Neural progenitor cell (in vitro differentiated cells): ENCODE results near the gene KCNK17. TPM values are rescaled to one million over a fixed set of nuclear protein-coding genes. Genes with fewer than 3 reads are reported as not detected.

Experiments used
- DNase-seq: peaks from one replicate; pipeline ENCODE4 v3.0.0-alpha.2; 2016; ENCODE audit warnings: low spot score
- H2AFZ ChIP-seq: fragments of 200-600 bp; sonication (generic); replicated peaks from 2 replicates; pipeline ENCODE4 v1.6.1; 2016; ENCODE audit warnings: antibody characterized with exemption
- H3F3A ChIP-seq: fragments of 200-600 bp; sonication (generic); 2 replicates; pipeline ENCODE4 v1.6.1; 2016; ENCODE audit warnings: antibody characterized with exemption, low read depth
- H3K27ac ChIP-seq: fragments of 200-600 bp; sonication (generic); 2 replicates; pipeline ENCODE4 v1.5.1; 2016; ENCODE audit warnings: mild to moderate bottlenecking
- H3K27me3 ChIP-seq: fragments of 200-600 bp; sonication (generic); 2 replicates; pipeline ENCODE4 v1.6.1; 2016; ENCODE audit warnings: mild to moderate bottlenecking, moderate library complexity
- H3K36me3 ChIP-seq: fragments of 200-600 bp; sonication (generic); 2 replicates; pipeline ENCODE4 v1.5.1; 2016
- H3K4me1 ChIP-seq: fragments of 200-600 bp; sonication (generic); 2 replicates; pipeline ENCODE4 v1.6.1; 2016; ENCODE audit warnings: mixed run types
- H3K4me2 ChIP-seq: fragments of 200-600 bp; sonication (generic); 2 replicates; pipeline ENCODE4 v1.6.1; 2016
- H3K4me3 ChIP-seq: fragments of 200-600 bp; sonication (generic); 2 replicates; pipeline ENCODE4 v1.5.1; 2016
- H3K79me2 ChIP-seq: fragments of 200-600 bp; sonication (generic); 2 replicates; pipeline ENCODE4 v1.6.1; 2016; ENCODE audit warnings: low read depth
- H3K9ac ChIP-seq: fragments of 200-600 bp; sonication (generic); 2 replicates; pipeline ENCODE4 v1.6.1; 2016
- H3K9me3 ChIP-seq: fragments of 200-600 bp; sonication (generic); 2 replicates; pipeline ENCODE4 v1.5.1; 2016; ENCODE audit warnings: low read depth
- H4K20me1 ChIP-seq: fragments of 200-600 bp; sonication (generic); 2 replicates; pipeline ENCODE4 v1.6.1; 2016; ENCODE audit warnings: low read depth
- H3K27ac Mint-ChIP-seq: 3 replicates; pipeline ENCODE4 v1.8.0; 2021; ENCODE audit warnings: mixed read lengths
- H3K27me3 Mint-ChIP-seq: 2 replicates; pipeline ENCODE4 v1.8.0; 2022; ENCODE audit warnings: low read depth, mild to moderate bottlenecking, inconsistent platforms, moderate library complexity, mixed read lengths; ENCODE audit not compliant: insufficient read depth
- H3K36me3 Mint-ChIP-seq: 3 replicates; pipeline ENCODE4 v1.8.0; 2021; ENCODE audit warnings: mixed read lengths
- H3K4me1 Mint-ChIP-seq: 3 replicates; pipeline ENCODE4 v1.8.0; 2021; ENCODE audit warnings: mixed read lengths
- H3K4me3 Mint-ChIP-seq: 3 replicates; pipeline ENCODE4 v1.8.0; 2021; ENCODE audit warnings: mild to moderate bottlenecking, moderate library complexity, mixed read lengths
- H3K9me3 Mint-ChIP-seq: 3 replicates; pipeline ENCODE4 v1.8.0; 2020; ENCODE audit warnings: mixed read lengths
- EZH2 ChIP-seq: fragments of 200-600 bp; sonication (generic); IDR thresholded peaks from 2 replicates; pipeline ENCODE4 v1.6.1; 2017; ENCODE audit warnings: antibody characterized with exemption, mild to moderate bottlenecking, moderate library complexity
- EZH2phosphoT487 ChIP-seq: fragments of 200-600 bp; sonication (generic); IDR thresholded peaks from 2 replicates; pipeline ENCODE4 v1.6.1; 2017; ENCODE audit warnings: antibody characterized with exemption
- total RNA-seq: library from RNA; depleted of rRNA; stranded (reverse); fragments of >200 nt; gene quantifications from 2 replicates; pipeline ENCODE4 v1.2.3, GENCODE V29; 2015; ENCODE audit warnings: low replicate concordance
- TF ChIP-seq, protein P1 (sequence below): fragments of 200-600 bp; sonication (generic); IDR thresholded peaks from 2 replicates; pipeline ENCODE4 v1.5.1; 2017; ENCODE audit warnings: antibody characterized with exemption, mild to moderate bottlenecking

Gene KCNK17
- total RNA-seq, 1 donor from 2014 or later = not detected

DNA sequence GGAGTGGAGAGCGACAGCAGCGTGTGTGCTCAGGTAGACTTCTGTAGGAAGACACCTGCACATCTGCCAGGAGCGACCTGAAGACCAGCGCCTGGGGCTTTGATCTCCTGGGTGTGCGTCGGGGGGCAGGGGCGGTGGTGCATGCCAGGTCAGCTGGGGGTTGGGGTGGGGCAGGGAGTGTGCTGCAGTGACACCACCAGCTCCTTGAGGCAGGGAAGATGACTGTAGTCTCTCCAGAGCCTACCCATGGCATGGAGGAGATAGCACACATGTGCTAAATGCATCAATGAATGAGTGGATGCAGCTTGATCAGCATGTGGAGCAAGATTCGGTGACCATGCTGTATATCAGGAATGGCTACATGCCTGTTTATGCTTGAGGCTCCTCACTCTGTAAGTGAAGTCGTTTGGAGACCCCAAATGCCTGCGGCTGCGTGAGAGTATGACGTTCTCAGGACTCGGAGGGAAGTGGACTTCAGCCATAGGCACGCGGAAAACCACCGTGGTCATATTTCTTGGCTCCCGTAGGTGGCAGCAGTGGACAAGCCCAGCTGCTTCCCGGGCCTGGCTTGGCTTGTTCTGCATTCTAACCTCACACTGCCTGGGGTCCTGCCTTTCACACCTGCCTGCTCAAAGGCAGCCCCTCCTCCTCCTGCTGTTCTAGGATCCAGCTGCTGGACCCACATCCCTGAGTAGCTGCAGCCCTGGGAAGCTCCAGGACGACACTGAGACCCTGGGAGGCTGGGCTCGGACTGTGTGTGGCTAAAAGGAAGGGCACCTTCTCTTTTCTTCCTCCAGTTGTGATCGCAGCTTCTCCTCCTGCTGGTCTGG, 47.7 kb upstream of the KCNK17 start:
- H3K9me3 ChIP-seq = no peaks in the 10 kb centered on the region
- no peak overlapping the region for H3K27ac Mint-ChIP-seq
- H3F3A ChIP-seq = peaks cover 8% of the 10 kb centered on the region
- peak overlapping the region; percentile 27 for H3K4me2 ChIP-seq
- peaks cover 21% of the 10 kb centered on the region for H3K4me1 Mint-ChIP-seq
- no peaks in the 10 kb centered on the region for H3K36me3 ChIP-seq
- no peak overlapping the region for H3K27ac ChIP-seq
- no peaks in the 10 kb centered on the region for H3K36me3 Mint-ChIP-seq
- DNase-seq = peak; percentile 86
- H4K20me1 ChIP-seq = peaks cover 4% of the 10 kb centered on the region
- no peaks in the 10 kb centered on the region for H3K9me3 Mint-ChIP-seq
- peaks cover 5% of the 10 kb centered on the region for H3K27me3 Mint-ChIP-seq
- H3K4me3 Mint-ChIP-seq = no peak overlapping the region
- H3K9ac ChIP-seq = no peak overlapping the region
- no peak overlapping the region for H3K4me3 ChIP-seq
- peak overlapping the region; percentile 76 for H2AFZ ChIP-seq
- no peaks in the 10 kb centered on the region for H3K27me3 ChIP-seq
- H3K79me2 ChIP-seq = no peaks in the 10 kb centered on the region
- TF ChIP-seq, protein P1, sequence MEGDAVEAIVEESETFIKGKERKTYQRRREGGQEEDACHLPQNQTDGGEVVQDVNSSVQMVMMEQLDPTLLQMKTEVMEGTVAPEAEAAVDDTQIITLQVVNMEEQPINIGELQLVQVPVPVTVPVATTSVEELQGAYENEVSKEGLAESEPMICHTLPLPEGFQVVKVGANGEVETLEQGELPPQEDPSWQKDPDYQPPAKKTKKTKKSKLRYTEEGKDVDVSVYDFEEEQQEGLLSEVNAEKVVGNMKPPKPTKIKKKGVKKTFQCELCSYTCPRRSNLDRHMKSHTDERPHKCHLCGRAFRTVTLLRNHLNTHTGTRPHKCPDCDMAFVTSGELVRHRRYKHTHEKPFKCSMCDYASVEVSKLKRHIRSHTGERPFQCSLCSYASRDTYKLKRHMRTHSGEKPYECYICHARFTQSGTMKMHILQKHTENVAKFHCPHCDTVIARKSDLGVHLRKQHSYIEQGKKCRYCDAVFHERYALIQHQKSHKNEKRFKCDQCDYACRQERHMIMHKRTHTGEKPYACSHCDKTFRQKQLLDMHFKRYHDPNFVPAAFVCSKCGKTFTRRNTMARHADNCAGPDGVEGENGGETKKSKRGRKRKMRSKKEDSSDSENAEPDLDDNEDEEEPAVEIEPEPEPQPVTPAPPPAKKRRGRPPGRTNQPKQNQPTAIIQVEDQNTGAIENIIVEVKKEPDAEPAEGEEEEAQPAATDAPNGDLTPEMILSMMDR = peak; percentile 69
- TF ChIP-seq EZH2phosphoT487 = no peak
- TF ChIP-seq EZH2 = no peak
- H3K4me1 ChIP-seq = peaks cover under 1% of the 10 kb centered on the region

DNA sequence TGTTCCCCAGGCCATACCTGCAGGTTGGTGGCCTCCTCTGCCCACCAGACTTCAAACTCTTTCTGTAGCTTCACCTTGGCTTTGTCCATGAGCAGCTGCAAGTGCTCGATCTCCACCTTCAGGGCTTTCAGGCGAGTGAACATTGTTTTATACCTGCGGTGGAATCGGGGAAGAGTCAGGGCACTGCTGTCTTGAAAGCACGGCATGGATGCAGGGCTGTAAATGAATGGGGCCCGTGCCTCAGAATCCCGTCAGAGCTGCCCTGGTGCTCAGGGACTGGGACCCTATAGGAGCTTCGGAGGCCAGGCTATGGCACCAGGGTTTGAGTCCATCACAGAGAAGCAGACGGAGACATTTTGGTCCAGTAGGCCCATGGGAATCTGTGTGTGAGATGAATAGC, 46.2 kb upstream of the KCNK17 start:
- Histone ChIP-seq H3K4me2 (no peak overlapping the region), H3F3A (peaks cover 8% of the 10 kb centered on the region), H3K4me3 (no peak overlapping the region), H3K27me3 (no peaks in the 10 kb centered on the region), H4K20me1 (peaks cover 4% of the 10 kb centered on the region), H3K79me2 (no peaks in the 10 kb centered on the region), H3K9ac (no peak overlapping the region), H3K9me3 (no peaks in the 10 kb centered on the region), H2AFZ (no peak overlapping the region), H3K36me3 (no peaks in the 10 kb centered on the region), H3K4me1 (no peaks in the 10 kb centered on the region), H3K27ac (no peak overlapping the region)
- TF ChIP-seq, protein P1 = no peak
- TF ChIP-seq EZH2phosphoT487 = no peak
- TF ChIP-seq EZH2 = no peak
- H3K36me3 Mint-ChIP-seq = no peaks in the 10 kb centered on the region
- H3K27me3 Mint-ChIP-seq = peaks cover 5% of the 10 kb centered on the region
- peaks cover 14% of the 10 kb centered on the region for H3K4me1 Mint-ChIP-seq
- H3K4me3 Mint-ChIP-seq = no peak overlapping the region
- DNase-seq = no peak
- no peaks in the 10 kb centered on the region for H3K9me3 Mint-ChIP-seq
- no peak overlapping the region for H3K27ac Mint-ChIP-seq

DNA sequence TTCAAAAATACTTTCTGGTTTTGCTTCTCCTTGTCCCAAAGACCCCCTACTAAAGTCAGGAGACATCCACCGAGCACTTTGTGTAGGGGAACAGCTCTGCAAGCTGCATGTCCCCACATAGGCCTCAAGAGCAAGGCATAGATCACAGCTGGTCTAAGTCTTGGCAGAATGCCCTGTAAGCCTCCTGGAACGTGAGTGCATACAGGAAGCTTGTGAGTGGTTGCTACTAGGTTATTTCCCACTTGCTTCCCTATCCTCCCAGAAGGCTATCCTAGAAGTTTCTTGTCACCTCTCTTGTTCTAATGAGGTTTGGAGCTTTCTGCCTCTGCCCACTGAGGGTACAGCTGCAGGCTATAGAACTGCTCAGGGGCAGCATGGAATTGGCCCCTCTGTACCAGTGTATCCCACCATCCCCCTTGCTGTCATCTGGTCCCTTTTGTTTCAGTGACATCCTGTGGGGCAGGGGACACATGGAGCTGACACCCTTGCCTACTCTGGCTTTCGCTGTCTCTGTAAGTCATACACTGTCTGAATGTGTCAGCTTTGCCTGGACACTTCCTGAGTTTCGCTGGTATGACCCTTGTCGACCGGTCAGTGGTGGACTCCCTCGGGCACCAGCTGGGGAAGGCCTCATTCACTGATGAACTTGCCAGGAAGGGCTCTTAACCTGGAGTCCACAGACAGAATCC, 43.9 kb upstream of the KCNK17 start:
- no peaks in the 10 kb centered on the region for H3K79me2 ChIP-seq
- H3K27me3 ChIP-seq = no peaks in the 10 kb centered on the region
- peaks cover 4% of the 10 kb centered on the region for H4K20me1 ChIP-seq
- peaks cover 12% of the 10 kb centered on the region for H3K4me1 Mint-ChIP-seq
- no peaks in the 10 kb centered on the region for H3K4me1 ChIP-seq
- no peak overlapping the region for H3K4me2 ChIP-seq
- H3K27me3 Mint-ChIP-seq = peaks cover 4% of the 10 kb centered on the region
- no peaks in the 10 kb centered on the region for H3K36me3 ChIP-seq
- H3K9ac ChIP-seq = no peak overlapping the region
- H3K36me3 Mint-ChIP-seq = no peaks in the 10 kb centered on the region
- no peak overlapping the region for H3K4me3 ChIP-seq
- DNase-seq = no peak
- H3K27ac ChIP-seq = no peak overlapping the region
- no peaks in the 10 kb centered on the region for H3K9me3 Mint-ChIP-seq
- H3F3A ChIP-seq = peaks cover 8% of the 10 kb centered on the region
- H3K9me3 ChIP-seq = no peaks in the 10 kb centered on the region
- no peak overlapping the region for H3K27ac Mint-ChIP-seq
- H2AFZ ChIP-seq = no peak overlapping the region
- TF ChIP-seq, protein P1 = no peak
- TF ChIP-seq EZH2 (no peak), EZH2phosphoT487 (no peak)
- no peak overlapping the region for H3K4me3 Mint-ChIP-seq
